Natural killer cell (primary cell): ENCODE data around the gene PRSS37. TPM values are rescaled to one million over a fixed set of nuclear protein-coding genes. Genes with fewer than 3 reads are reported as not detected.

Experiments used
- ATAC-seq, 3 donors: fragments of 150-1000 bp in 2 of 3; fragments of 200-7000 bp in 1 of 3; cut with Tn5 transposase; 1 replicate in 1 of 3; 2 replicates in 2 of 3; pipeline ENCODE4 v1.10.0; 2021; ENCODE audit warnings: mild to moderate bottlenecking in 2 of 3, moderate library complexity in 2 of 3
- DNase-seq, 2 donors: peaks; one replicate each; pipeline versions ENCODE4 v3.0.0 to v3.0.0-alpha.2; 2013 to 2021; ENCODE audit warnings: mixed read lengths in 1 of 2
- H3K27ac ChIP-seq: one replicate; pipeline ENCODE4 v1.5.1; 2013; ENCODE audit warnings: mild to moderate bottlenecking, low read length
- H3K27me3 ChIP-seq: one replicate; pipeline ENCODE4 v1.6.1; 2013; ENCODE audit warnings: low read length; ENCODE audit not compliant: control insufficient read depth, insufficient read depth
- H3K36me3 ChIP-seq: one replicate; pipeline ENCODE4 v1.6.1; 2013; ENCODE audit warnings: low read length; ENCODE audit not compliant: control insufficient read depth, insufficient read depth
- H3K4me1 ChIP-seq: one replicate; pipeline ENCODE4 v1.6.1; 2013; ENCODE audit warnings: low read length; ENCODE audit not compliant: control insufficient read depth, insufficient read depth
- H3K4me3 ChIP-seq: one replicate; pipeline ENCODE4 v1.5.1; 2013; ENCODE audit warnings: low read length
- H3K9me3 ChIP-seq: one replicate; pipeline ENCODE4 v1.6.1; 2013; ENCODE audit warnings: low read length; ENCODE audit not compliant: control insufficient read depth, insufficient read depth
- H3K27ac Mint-ChIP-seq, 2 donors: one replicate each; pipeline ENCODE4 v1.8.0; 2022; ENCODE audit warnings: mild to moderate bottlenecking in 2 of 2, mixed read lengths in 2 of 2, moderate library complexity in 1 of 2
- H3K27me3 Mint-ChIP-seq, 2 donors: one replicate each; pipeline ENCODE4 v1.8.0; 2022; ENCODE audit warnings: low read depth in 2 of 2, mixed read lengths in 2 of 2
- H3K36me3 Mint-ChIP-seq: one replicate; pipeline ENCODE4 v1.8.0; 2022; ENCODE audit warnings: mixed read lengths
- H3K4me1 Mint-ChIP-seq, 2 donors: one replicate each; pipeline ENCODE4 v1.8.0; 2022; ENCODE audit warnings: mixed read lengths in 2 of 2
- H3K4me3 Mint-ChIP-seq: one replicate; pipeline ENCODE4 v1.8.0; 2022; ENCODE audit warnings: mild to moderate bottlenecking, moderate library complexity, mixed read lengths
- H3K9me3 Mint-ChIP-seq, 2 donors: one replicate each; pipeline ENCODE4 v1.8.0; 2022; ENCODE audit warnings: mixed read lengths in 2 of 2
- WGBS: methylation state at CpG from one replicate; pipeline ENCODE4 v1.1.7; 2013; ENCODE audit warnings: missing lambda C conversion rate; ENCODE audit not compliant: insufficient coverage; 5-methylcytosine and 5-hydroxymethylcytosine counted together
- intact Hi-C: fragments of 100-400 bp; cut with micrococcal nuclease; formaldehyde crosslinking; loops from one replicate; pipeline ENCODE4 v1.14.2; 2022
- total RNA-seq, 4 donors: library from RNA; stranded (reverse); fragments of 120-200 nt in 1 of 4; gene quantifications; one replicate each; pipeline versions ENCODE4 v1.2.3 to v1.2.4, GENCODE V29; 2013 to 2022
- TF ChIP-seq, protein P1 (sequence below): fragments of 200-600 bp; IDR thresholded peaks from one replicate; pipeline ENCODE4 v1.8.0; 2022; ENCODE audit warnings: antibody characterized with exemption

The PRSS37 gene
- total RNA-seq, 3 donors from 2014 or later (not counting 1 experiment from before 2014, with no cell fraction given), result not detected

DNA sequence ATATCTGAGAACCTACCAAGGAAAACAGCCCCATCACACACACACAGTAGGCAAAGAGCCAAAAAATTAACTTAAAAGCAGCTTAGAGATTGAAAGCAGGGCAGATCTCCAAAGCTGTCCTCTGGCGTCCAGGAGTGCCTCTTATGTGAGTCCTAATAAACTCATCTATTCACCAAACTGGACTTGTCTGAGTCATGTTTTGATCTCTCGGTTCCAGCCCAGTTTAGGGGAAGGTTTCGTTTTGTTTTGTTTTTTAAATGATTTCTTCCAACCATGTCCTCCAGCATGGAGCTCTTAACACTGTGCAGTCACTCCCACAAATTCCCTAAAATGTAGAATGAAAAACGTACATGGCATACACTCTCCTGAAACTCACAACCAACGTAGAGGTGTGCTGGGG lies 6.7 kb upstream of the PRSS37 start:
- Histone ChIP-seq H3K27me3 (no peaks in the 10 kb centered on the region), H3K4me1 (no peaks in the 10 kb centered on the region), H3K4me3 (no peak overlapping the region), H3K27ac (no peak overlapping the region), H3K9me3 (no peaks in the 10 kb centered on the region), H3K36me3 (no peaks in the 10 kb centered on the region)
- no peaks in the 10 kb centered on the region for H3K27me3 Mint-ChIP-seq
- ATAC-seq (no peak), DNase-seq (no peak)
- WGBS, result 73% methylated on average over 2 of the region's 5 CpGs
- no peak overlapping the region for H3K4me3 Mint-ChIP-seq
- no peak overlapping the region for H3K27ac Mint-ChIP-seq
- H3K9me3 Mint-ChIP-seq, result peaks cover 3 to 6% of the 10 kb centered on the region in 2 donors
- TF ChIP-seq, protein P1, sequence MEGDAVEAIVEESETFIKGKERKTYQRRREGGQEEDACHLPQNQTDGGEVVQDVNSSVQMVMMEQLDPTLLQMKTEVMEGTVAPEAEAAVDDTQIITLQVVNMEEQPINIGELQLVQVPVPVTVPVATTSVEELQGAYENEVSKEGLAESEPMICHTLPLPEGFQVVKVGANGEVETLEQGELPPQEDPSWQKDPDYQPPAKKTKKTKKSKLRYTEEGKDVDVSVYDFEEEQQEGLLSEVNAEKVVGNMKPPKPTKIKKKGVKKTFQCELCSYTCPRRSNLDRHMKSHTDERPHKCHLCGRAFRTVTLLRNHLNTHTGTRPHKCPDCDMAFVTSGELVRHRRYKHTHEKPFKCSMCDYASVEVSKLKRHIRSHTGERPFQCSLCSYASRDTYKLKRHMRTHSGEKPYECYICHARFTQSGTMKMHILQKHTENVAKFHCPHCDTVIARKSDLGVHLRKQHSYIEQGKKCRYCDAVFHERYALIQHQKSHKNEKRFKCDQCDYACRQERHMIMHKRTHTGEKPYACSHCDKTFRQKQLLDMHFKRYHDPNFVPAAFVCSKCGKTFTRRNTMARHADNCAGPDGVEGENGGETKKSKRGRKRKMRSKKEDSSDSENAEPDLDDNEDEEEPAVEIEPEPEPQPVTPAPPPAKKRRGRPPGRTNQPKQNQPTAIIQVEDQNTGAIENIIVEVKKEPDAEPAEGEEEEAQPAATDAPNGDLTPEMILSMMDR, result no peak
- no peaks in the 10 kb centered on the region for H3K36me3 Mint-ChIP-seq
- no peaks in the 10 kb centered on the region for H3K4me1 Mint-ChIP-seq
- intact Hi-C loops, result no loop called here

DNA sequence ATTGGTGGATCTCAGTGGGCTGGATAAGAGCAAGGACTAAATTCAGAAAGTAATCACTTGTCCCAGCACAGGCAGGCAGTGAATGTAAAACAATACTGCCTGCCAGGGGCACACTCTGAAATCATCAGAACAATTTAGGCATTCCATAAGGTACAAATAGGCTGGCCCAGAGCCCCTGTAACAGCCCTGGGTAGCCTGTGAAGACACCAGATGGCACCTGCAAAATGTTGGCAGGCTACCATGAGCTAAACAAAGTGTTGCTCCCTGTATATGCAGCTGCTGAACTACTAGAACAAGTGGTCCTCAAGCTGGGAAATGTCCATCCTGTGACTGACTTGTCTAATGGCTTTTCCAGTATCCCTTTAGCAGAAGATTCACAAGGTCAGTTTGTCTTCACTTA lies 3.0 kb upstream of the PRSS37 start:
- TF ChIP-seq, protein P1, result no peak
- Histone ChIP-seq H3K27me3 (no peaks in the 10 kb centered on the region), H3K4me1 (no peaks in the 10 kb centered on the region), H3K36me3 (no peaks in the 10 kb centered on the region), H3K4me3 (no peak overlapping the region), H3K27ac (no peak overlapping the region), H3K9me3 (no peaks in the 10 kb centered on the region)
- Mint-ChIP-seq H3K9me3 (peaks cover 3 to 4% of the 10 kb centered on the region in 2 donors), H3K27ac (no peak overlapping the region), H3K4me1 (no peaks in the 10 kb centered on the region), H3K4me3 (no peak overlapping the region), H3K27me3 (peaks cover 0 to 7% of the 10 kb centered on the region in 2 donors), H3K36me3 (no peaks in the 10 kb centered on the region)
- ATAC-seq (no peak), DNase-seq (no peak)
- intact Hi-C loops, result no loop called here

DNA sequence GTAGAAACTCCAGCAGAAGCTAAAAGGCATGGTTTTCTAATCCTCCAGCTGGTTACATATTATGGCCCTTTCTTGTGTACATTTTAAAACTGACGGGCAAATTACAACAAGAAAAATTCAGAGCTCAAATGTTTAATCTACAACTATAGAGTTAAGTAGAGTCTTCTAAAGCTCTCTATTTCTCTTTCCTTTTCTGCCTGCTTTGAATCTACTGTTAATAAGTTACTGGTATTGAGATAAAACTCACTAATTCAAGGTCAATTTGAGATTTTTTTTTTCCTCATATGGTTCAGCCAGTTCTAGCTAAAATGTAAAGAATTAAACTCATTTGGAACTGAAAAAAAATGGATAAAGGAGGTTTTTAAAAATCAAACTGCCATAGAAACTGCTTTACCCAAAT lies 1.6 kb upstream of the PRSS37 start:
- TF ChIP-seq, protein P1, result no peak
- no peak for ATAC-seq
- Histone ChIP-seq H3K9me3 (no peaks in the 10 kb centered on the region), H3K36me3 (no peaks in the 10 kb centered on the region), H3K4me1 (no peaks in the 10 kb centered on the region), H3K4me3 (no peak overlapping the region), H3K27ac (no peak overlapping the region), H3K27me3 (no peaks in the 10 kb centered on the region)
- Mint-ChIP-seq H3K4me1 (no peaks in the 10 kb centered on the region), H3K27ac (no peak overlapping the region), H3K9me3 (no peaks in the 10 kb centered on the region), H3K36me3 (no peaks in the 10 kb centered on the region), H3K27me3 (peaks cover 0 to 7% of the 10 kb centered on the region in 2 donors), H3K4me3 (no peak overlapping the region)
- DNase-seq, result no peak
- WGBS, result no CpG with 5 or more reads among the region's 1 CpG
- intact Hi-C loops, result no loop called here

DNA sequence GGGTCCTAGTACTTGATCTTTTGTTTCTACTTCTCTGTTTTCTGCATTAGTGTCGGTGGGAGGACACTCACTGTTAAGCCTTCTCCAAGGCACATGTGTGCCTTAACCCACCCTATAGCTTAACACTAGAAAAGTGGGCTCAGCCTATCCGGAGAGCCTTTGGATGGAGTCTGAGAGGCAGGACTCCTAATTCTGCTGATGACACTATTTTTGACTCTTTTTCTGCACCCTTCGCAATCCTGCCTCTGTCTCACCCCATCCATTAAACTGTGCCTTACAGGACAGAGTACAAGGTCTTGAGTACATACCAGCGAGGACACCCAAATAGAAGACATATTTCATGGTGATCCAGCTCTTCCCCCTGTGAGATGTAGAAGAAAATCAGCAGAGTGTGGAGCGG lies 577 bp downstream of the PRSS37 start:
- no peak overlapping the region for H3K27ac Mint-ChIP-seq
- TF ChIP-seq, protein P1, result no peak
- H3K4me1 Mint-ChIP-seq, result no peaks in the 10 kb centered on the region
- no peaks in the 10 kb centered on the region for H3K36me3 Mint-ChIP-seq
- peaks cover 0 to 7% of the 10 kb centered on the region in 2 donors for H3K27me3 Mint-ChIP-seq
- H3K27me3 ChIP-seq, result no peaks in the 10 kb centered on the region
- no peak overlapping the region for H3K27ac ChIP-seq
- intact Hi-C loops, result no loop called here
- ATAC-seq (no peak), DNase-seq (no peak)
- 88% methylated on average over 5 of the region's 5 CpGs for WGBS
- no peak overlapping the region for H3K4me3 Mint-ChIP-seq
- no peak overlapping the region for H3K4me3 ChIP-seq
- H3K36me3 ChIP-seq, result no peaks in the 10 kb centered on the region
- no peaks in the 10 kb centered on the region for H3K9me3 Mint-ChIP-seq
- no peaks in the 10 kb centered on the region for H3K9me3 ChIP-seq
- H3K4me1 ChIP-seq, result no peaks in the 10 kb centered on the region
